Uterus (tissue), 4 donors: Measurements from ENCODE around the gene AIMP1. TPM values are rescaled to one million over a fixed set of nuclear protein-coding genes. Genes with fewer than 3 reads are reported as not detected.

ENCODE experiments used
- DNase-seq, 2 donors: peaks; one replicate each; pipeline ENCODE4 v3.0.0-alpha.2; 2019 to 2020
- H3K27ac ChIP-seq, 2 donors: fragments of 200-600 bp; sonication (generic); 1 replicate in 1 of 2; 2 replicates in 1 of 2; pipeline ENCODE4 v1.5.1; 2016 to 2018
- H3K27me3 ChIP-seq, 2 donors: fragments of 200-600 bp; sonication (generic); one replicate each; pipeline ENCODE4 v1.5.1; 2018 to 2019; ENCODE audit warnings: control low read depth in 1 of 2
- H3K36me3 ChIP-seq, 2 donors: fragments of 200-600 bp; sonication (generic); one replicate each; pipeline ENCODE4 v1.5.1; 2019; ENCODE audit warnings: control low read depth in 1 of 2
- H3K4me1 ChIP-seq, 2 donors: fragments of 200-600 bp; sonication (generic); one replicate each; pipeline ENCODE4 v1.5.1; 2018 to 2019; ENCODE audit warnings: control low read depth in 1 of 2
- H3K4me3 ChIP-seq, 2 donors: fragments of 200-600 bp; sonication (generic); 1 replicate in 1 of 2; 2 replicates in 1 of 2; pipeline ENCODE4 v1.5.1; 2018 to 2019; ENCODE audit warnings: mild to moderate bottlenecking in 1 of 2
- H3K9me3 ChIP-seq, 2 donors: fragments of 200-600 bp; sonication (generic); one replicate each; pipeline ENCODE4 v1.5.1; 2019; ENCODE audit warnings: control low read depth in 1 of 2
- CTCF ChIP-seq, 4 experiments: fragments of 200-600 bp in 2 of 4; fragments of 450-650 bp in 2 of 4; sonication (generic) in 2 of 4; IDR thresholded peaks; one replicate each; pipeline ENCODE4 v1.5.1; 2016 to 2019; ENCODE audit warnings: antibody characterized with exemption in 4 of 4, mild to moderate bottlenecking in 2 of 4, moderate library complexity in 1 of 4
- POLR2A ChIP-seq, 2 donors: fragments of 450-650 bp; IDR thresholded peaks; one replicate each; pipeline ENCODE4 v1.6.1; 2016; ENCODE audit warnings: antibody characterized with exemption in 2 of 2, mild to moderate bottlenecking in 1 of 2, moderate library complexity in 1 of 2
- intact Hi-C: fragments of 100-400 bp; cut with DNase I; formaldehyde crosslinking; loops from one replicate; pipeline ENCODE4 v1.15.1; 2023; ENCODE audit warnings: low total_unique reads
- total RNA-seq, 4 donors: library from RNA; depleted of rRNA in 3 of 4; stranded (reverse); fragments of >200 nt in 3 of 4; gene quantifications; one replicate each; pipeline versions ENCODE4 v1.1.0 to v1.2.4, GENCODE V29; 2014 to 2023
- donor health status: DM: yes; HTN: yes; CAD: no.

AIMP1 gene
- total RNA-seq, 4 donors from 2014 or later: 15.1 to 42.4 (median 29.3) TPM

- TF ChIP-seq CTCF (IDR thresholded peaks at IDR 0.05) (no peak), POLR2A (IDR thresholded peaks at IDR 0.05) (no peak)
- Histone ChIP-seq H3K4me1 (no peaks in the 10 kb centered on the region), H3K36me3 (no peaks in the 10 kb centered on the region), H3K27ac (no peak within 1 kb of the TSS), H3K27me3 (no peaks in the 10 kb centered on the region), H3K4me3 (no peak within 1 kb of the TSS), H3K9me3 (no peaks in the 10 kb centered on the region)
- DNase-seq: no peak
- intact Hi-C loops: no loop called here
Measured at GRCh38 chr4:106368678-106369077, 52.3 kb downstream of the AIMP1 start, which contains the start of gene GIMD1. GIMD1 (minus strand) TSS chr4:106368778; CDS start chr4:106367435, 1,343 bp downstream.

- intact Hi-C loops: no loop called here
- Histone ChIP-seq H3K9me3 (no peaks in the 10 kb centered on the region), H3K36me3 (no peaks in the 10 kb centered on the region), H3K4me1 (no peaks in the 10 kb centered on the region), H3K27ac (no peak overlapping the region), H3K27me3 (no peaks in the 10 kb centered on the region), H3K4me3 (no peak overlapping the region)
- DNase-seq: no peak
- TF ChIP-seq POLR2A (IDR thresholded peaks at IDR 0.05): no peak
- peak; percentile 32 to 47 (median 36) for TF ChIP-seq CTCF (IDR thresholded peaks at IDR 0.05)
Measured at GRCh38 chr4:106369456-106370060, 53.2 kb downstream of the AIMP1 start.

- Histone ChIP-seq H3K36me3 (no peaks in the 10 kb centered on the region), H3K27me3 (no peaks in the 10 kb centered on the region), H3K4me1 (no peaks in the 10 kb centered on the region), H3K9me3 (no peaks in the 10 kb centered on the region), H3K27ac (no peak overlapping the region), H3K4me3 (no peak overlapping the region)
- TF ChIP-seq POLR2A (IDR thresholded peaks at IDR 0.05) (no peak), CTCF (IDR thresholded peaks at IDR 0.05) (no peak)
- intact Hi-C loops: no loop called here
- DNase-seq: no peak
Measured at GRCh38 chr4:106370214-106370613, 53.9 kb downstream of the AIMP1 start.

- Histone ChIP-seq H3K27me3 (no peaks in the 10 kb centered on the region), H3K36me3 (no peaks in the 10 kb centered on the region), H3K4me1 (no peaks in the 10 kb centered on the region), H3K27ac (no peak overlapping the region), H3K9me3 (no peaks in the 10 kb centered on the region), H3K4me3 (no peak overlapping the region)
- no peak for DNase-seq
- TF ChIP-seq CTCF (IDR thresholded peaks at IDR 0.05): no peak
- TF ChIP-seq POLR2A (IDR thresholded peaks at IDR 0.05): no peak
- intact Hi-C loops: no loop called here
Measured at GRCh38 chr4:106371161-106371560, 54.8 kb downstream of the AIMP1 start.

GRCh38 chr4:106373026-106373425 lies 56.7 kb downstream of the AIMP1 start:
- no peak overlapping the region for H3K4me3 ChIP-seq
- no peaks in the 10 kb centered on the region for H3K9me3 ChIP-seq
- no peaks in the 10 kb centered on the region for H3K27me3 ChIP-seq
- intact Hi-C loops: no loop called here
- H3K4me1 ChIP-seq: no peaks in the 10 kb centered on the region
- DNase-seq: no peak
- TF ChIP-seq CTCF (IDR thresholded peaks at IDR 0.05): no peak
- TF ChIP-seq POLR2A (IDR thresholded peaks at IDR 0.05): no peak
- H3K36me3 ChIP-seq: no peaks in the 10 kb centered on the region
- no peak overlapping the region for H3K27ac ChIP-seq
